ENCODE measurements around the gene MAPKAP1. TPM values are rescaled to one million over a fixed set of nuclear protein-coding genes. Genes with fewer than 3 reads are reported as not detected.

MAPKAP1 gene
- total and polyA plus RNA-seq, 8 donors: 32.7 to 212 (median 78.2) TPM

- Histone ChIP-seq H3K27me3 (no peaks in the 10 kb centered on the region), H3K27ac (no peak overlapping the region), H3K9me3 (no peaks in the 10 kb centered on the region), H3K4me1 (peaks cover 4 to 27% (median 12%) of the 10 kb centered on the region in 4 donors), H3K36me3 (no peaks in the 10 kb centered on the region), H3K4me3 (no peak overlapping the region)
- DNase-seq: no peak
- WGBS, 5 donors: 54 to 76% (median 63%) methylated on average over 1 of the region's 1 CpG
- TF ChIP-seq EP300 (IDR thresholded peaks at IDR 0.05): no peak
- TF ChIP-seq POLR2A (IDR thresholded peaks at IDR 0.05): no peak
- TF ChIP-seq POLR2AphosphoS5 (IDR thresholded peaks at IDR 0.05): no peak
- no peak for TF ChIP-seq CTCF (IDR thresholded peaks at IDR 0.05)
- intact Hi-C loops (cut with DNase I; ENCODE audit: low total_unique reads): no loop called here
Measured at GRCh38 chr9:125497906-125498305, 209.1 kb downstream of the MAPKAP1 start.

- intact Hi-C loops (cut with DNase I; ENCODE audit: low total_unique reads): no loop called here
- H3K9me3 ChIP-seq: no peaks in the 10 kb centered on the region
- no peak overlapping the region for H3K4me3 ChIP-seq
- H3K36me3 ChIP-seq: no peaks in the 10 kb centered on the region
- peaks cover 4 to 30% (median 12%) of the 10 kb centered on the region in 4 donors for H3K4me1 ChIP-seq
- TF ChIP-seq EP300 (IDR thresholded peaks at IDR 0.05) (no peak), POLR2AphosphoS5 (IDR thresholded peaks at IDR 0.05) (no peak), POLR2A (IDR thresholded peaks at IDR 0.05) (no peak), CTCF (IDR thresholded peaks at IDR 0.05) (no peak)
- DNase-seq: no peak
- no peak overlapping the region for H3K27ac ChIP-seq
- no peaks in the 10 kb centered on the region for H3K27me3 ChIP-seq
Measured at GRCh38 chr9:125497478-125497877, 209.5 kb downstream of the MAPKAP1 start.

- Histone ChIP-seq H3K4me1 (peaks cover 4 to 30% (median 12%) of the 10 kb centered on the region in 4 donors), H3K27me3 (no peaks in the 10 kb centered on the region), H3K36me3 (no peaks in the 10 kb centered on the region), H3K4me3 (no peak overlapping the region), H3K9me3 (no peaks in the 10 kb centered on the region), H3K27ac (no peak overlapping the region)
- TF ChIP-seq POLR2AphosphoS5 (IDR thresholded peaks at IDR 0.05): no peak
- no peak for TF ChIP-seq POLR2A (IDR thresholded peaks at IDR 0.05)
- no peak for TF ChIP-seq CTCF (IDR thresholded peaks at IDR 0.05)
- TF ChIP-seq EP300 (IDR thresholded peaks at IDR 0.05): no peak
- intact Hi-C loops (cut with DNase I; ENCODE audit: low total_unique reads): no loop called here
- WGBS, 5 donors: 86 to 96% (median 92%) methylated on average over 7 of the region's 7 CpGs
- no peak for DNase-seq
Measured at GRCh38 chr9:125496313-125496834, 210.6 kb downstream of the MAPKAP1 start.

GRCh38 chr9:125495172-125496119, 211.6 kb downstream of the MAPKAP1 start:
- H3K4me3 ChIP-seq: no peak overlapping the region
- no peak for TF ChIP-seq CTCF (IDR thresholded peaks at IDR 0.05)
- no peaks in the 10 kb centered on the region for H3K9me3 ChIP-seq
- H3K27ac ChIP-seq: no peak overlapping the region
- intact Hi-C loops (cut with DNase I; ENCODE audit: low total_unique reads): no loop called here
- no peaks in the 10 kb centered on the region for H3K27me3 ChIP-seq
- no peak for DNase-seq
- 78 to 92% (median 84%) methylated on average over 8 of the region's 8 CpGs for WGBS, 5 donors
- peaks cover 4 to 30% (median 12%) of the 10 kb centered on the region in 4 donors for H3K4me1 ChIP-seq
- no peaks in the 10 kb centered on the region for H3K36me3 ChIP-seq

Data from stomach (tissue), 9 donors.